SK-N-SH treated with all-trans-retinoic acid at 6 μM for 48 hours (cell line): Measurements from ENCODE around the gene EMX1.

Experiments used
- ARNTL ChIP-seq: fragments of 450-650 bp; formaldehyde crosslinking; IDR thresholded peaks from 2 replicates; pipeline ENCODE4 v1.5.0; 2020; ENCODE audit warnings: low read depth, mild to moderate bottlenecking, moderate library complexity, borderline replicate concordance
- CREB5 ChIP-seq: fragments of 250-450 bp; sonication (Bioruptor Pico); IDR thresholded peaks from 2 replicates; pipeline ENCODE4 v1.5.1; 2020; ENCODE audit warnings: low read depth, mild to moderate bottlenecking, moderate library complexity
- CSRNP3 ChIP-seq: fragments of 250-450 bp; sonication (Bioruptor Pico); IDR thresholded peaks from 2 replicates; pipeline ENCODE4 v1.5.1; 2021; ENCODE audit warnings: mild to moderate bottlenecking, moderate library complexity
- GLIS3 ChIP-seq: fragments of 250-450 bp; sonication (Bioruptor Pico); IDR thresholded peaks from 2 replicates; pipeline ENCODE4 v1.5.0; 2020; ENCODE audit warnings: mild to moderate bottlenecking, moderate library complexity
- ISL1 ChIP-seq: fragments of 250-450 bp; sonication (Bioruptor Pico); IDR thresholded peaks from 2 replicates; pipeline ENCODE4 v2.1.2; 2022; ENCODE audit warnings: mild to moderate bottlenecking, moderate library complexity
- OSR1 ChIP-seq: fragments of 250-450 bp; sonication (Bioruptor Pico); IDR thresholded peaks from 2 replicates; pipeline ENCODE4 v1.8.0; 2022; ENCODE audit warnings: moderate library complexity, mild to moderate bottlenecking, inconsistent platforms
- PATZ1 ChIP-seq: fragments of 250-450 bp; sonication (Bioruptor Pico); IDR thresholded peaks from 2 replicates; pipeline ENCODE4 v1.8.0; 2020; ENCODE audit warnings: mild to moderate bottlenecking, moderate library complexity, borderline replicate concordance
- TOX ChIP-seq: fragments of 250-450 bp; sonication (Bioruptor Pico); IDR thresholded peaks from 2 replicates; pipeline ENCODE4 v1.8.0; 2021; ENCODE audit warnings: mild to moderate bottlenecking, moderate library complexity, borderline replicate concordance
- ZFP3 ChIP-seq: fragments of 250-450 bp; sonication (Bioruptor Pico); IDR thresholded peaks from 2 replicates; pipeline ENCODE4 v1.5.0; 2020; ENCODE audit warnings: mild to moderate bottlenecking, moderate library complexity
- ZNF565 ChIP-seq: fragments of 450-650 bp; formaldehyde crosslinking; conservative IDR thresholded peaks from 2 replicates; pipeline ENCODE4 v1.5.0; 2020; ENCODE audit warnings: low read depth, mild to moderate bottlenecking, moderate library complexity
- ZNF8 ChIP-seq: fragments of 450-650 bp; formaldehyde crosslinking; IDR thresholded peaks from 2 replicates; pipeline ENCODE4 v1.5.0; 2020; ENCODE audit warnings: mild to moderate bottlenecking, moderate library complexity

- no peak for TF ChIP-seq PATZ1 (CRISPR knock-in tag)
- no peak for TF ChIP-seq ZNF565 (CRISPR knock-in tag)
- no peak for TF ChIP-seq ZFP3 (CRISPR knock-in tag)
- TF ChIP-seq CREB5 (CRISPR knock-in tag), result no peak
- no peak for TF ChIP-seq OSR1 (CRISPR knock-in tag)
- no peak for TF ChIP-seq ZNF8
- no peak for TF ChIP-seq ISL1
- TF ChIP-seq CSRNP3, result no peak
- no peak for TF ChIP-seq TOX (CRISPR knock-in tag)
- no peak for TF ChIP-seq ARNTL
- no peak for TF ChIP-seq GLIS3 (CRISPR knock-in tag)
These were observed 62.6 kb downstream of the EMX1 start for GRCh38 chr2:72979896-72980295.
